HG02610 (cell line): ENCODE data around the gene DNAJC11.
"Not testable (repeated sequence)": the region's sequence is repeated elsewhere in the genome, so short reads cannot be mapped to it uniquely, and the experiment has no call there.

Experiments used
- ATAC-seq: cut with Tn5 transposase; IDR thresholded peaks from one replicate; pipeline ENCODE4 v1.9.1; 2021; ENCODE audit warnings: mild to moderate bottlenecking, moderate library complexity; ENCODE audit not compliant: unreplicated experiment

The DNAJC11 gene

GRCh38 chr1:6700853-6701436 lies 671 bp downstream of the DNAJC11 start:
- peak; percentile 13 for ATAC-seq

- ATAC-seq: not testable (repeated sequence)
Measured at GRCh38 chr1:6699915-6700314, 1.7 kb downstream of the DNAJC11 start.

GRCh38 chr1:6695868-6696267 lies 5.7 kb downstream of the DNAJC11 start:
- ATAC-seq: no peak

- no peak for ATAC-seq
Measured at GRCh38 chr1:6694121-6694713, 7.4 kb downstream of the DNAJC11 start.

GRCh38 chr1:6692956-6693355 lies 8.7 kb downstream of the DNAJC11 start:
- no peak for ATAC-seq

GRCh38 chr1:6691507-6691906 lies 10.1 kb downstream of the DNAJC11 start:
- ATAC-seq: no peak

GRCh38 chr1:6690186-6690585 lies 11.4 kb downstream of the DNAJC11 start:
- ATAC-seq: no peak

- no peak for ATAC-seq
Measured at GRCh38 chr1:6688757-6689156, 12.9 kb downstream of the DNAJC11 start.

- no peak for ATAC-seq
Measured at GRCh38 chr1:6688001-6688400, 13.6 kb downstream of the DNAJC11 start.

- ATAC-seq: no peak
Measured at GRCh38 chr1:6686294-6686693, 15.3 kb downstream of the DNAJC11 start.

GRCh38 chr1:6685381-6685780 lies 16.2 kb downstream of the DNAJC11 start:
- no peak for ATAC-seq

- no peak for ATAC-seq
Measured at GRCh38 chr1:6683434-6683833, 18.2 kb downstream of the DNAJC11 start.

- ATAC-seq: no peak
Measured at GRCh38 chr1:6675941-6676340, 25.7 kb downstream of the DNAJC11 start.

GRCh38 chr1:6674771-6675170 lies 26.8 kb downstream of the DNAJC11 start:
- ATAC-seq: no peak

- no peak for ATAC-seq
Measured at GRCh38 chr1:6673816-6674398, 27.7 kb downstream of the DNAJC11 start.

- ATAC-seq: no peak
Measured at GRCh38 chr1:6672558-6672957, 29.1 kb downstream of the DNAJC11 start.

- ATAC-seq: no peak
Measured at GRCh38 chr1:6668503-6668902, 33.1 kb downstream of the DNAJC11 start.

GRCh38 chr1:6667139-6667538 lies 34.5 kb downstream of the DNAJC11 start:
- no peak for ATAC-seq

- no peak for ATAC-seq
Measured at GRCh38 chr1:6666696-6667095, 34.9 kb downstream of the DNAJC11 start.

- not testable (repeated sequence) for ATAC-seq
Measured at GRCh38 chr1:6662468-6662867, 39.1 kb downstream of the DNAJC11 start.

GRCh38 chr1:6660415-6661049 lies 41.1 kb downstream of the DNAJC11 start:
- ATAC-seq: no peak
